Bronchial epithelial cell (primary cell): Measurements from ENCODE around the gene STRIP2. TPM values are rescaled to one million over a fixed set of nuclear protein-coding genes. Genes with fewer than 3 reads are reported as not detected.
A peak's percentile ranks its signal among the peaks of the same experiment; 100 is the strongest.

Source experiments
- DNase-seq: peaks from one replicate; pipeline ENCODE4 v3.0.0-alpha.2; 2010; ENCODE audit warnings: low read depth
- FAIRE-seq: peaks from 2 replicates; lab custom pipeline; 2011; peaks lifted over from hg19 to GRCh38; lab: Jason Lieb, UNC
- H3K27me3 ChIP-seq: 2 replicates; pipeline ENCODE4 v1.5.1; 2011; ENCODE audit warnings: low read length; ENCODE audit not compliant: control insufficient read depth, insufficient read depth
- H3K36me3 ChIP-seq: 2 replicates; pipeline ENCODE4 v1.5.1; 2011; ENCODE audit warnings: low read length; ENCODE audit not compliant: control insufficient read depth, insufficient read depth
- H3K4me3 ChIP-seq: 2 replicates; pipeline ENCODE4 v1.5.1; 2011; ENCODE audit warnings: mild to moderate bottlenecking, low read depth, low read length, control low read depth
- CTCF ChIP-seq: IDR thresholded peaks from 2 replicates; pipeline ENCODE4 v1.5.1; 2011; ENCODE audit warnings: mild to moderate bottlenecking, moderate library complexity, low read length, control low read depth, inconsistent platforms; ENCODE audit not compliant: insufficient read depth, severe bottlenecking
- total RNA-seq: library from RNA; depleted of rRNA; stranded (reverse); fragments of >200 nt; gene quantifications from 2 replicates; pipeline ENCODE4 v1.2.1, GENCODE V29; 2014

The STRIP2 gene
- total RNA-seq, 1 donor from 2014 or later = 6.8 TPM

DNA sequence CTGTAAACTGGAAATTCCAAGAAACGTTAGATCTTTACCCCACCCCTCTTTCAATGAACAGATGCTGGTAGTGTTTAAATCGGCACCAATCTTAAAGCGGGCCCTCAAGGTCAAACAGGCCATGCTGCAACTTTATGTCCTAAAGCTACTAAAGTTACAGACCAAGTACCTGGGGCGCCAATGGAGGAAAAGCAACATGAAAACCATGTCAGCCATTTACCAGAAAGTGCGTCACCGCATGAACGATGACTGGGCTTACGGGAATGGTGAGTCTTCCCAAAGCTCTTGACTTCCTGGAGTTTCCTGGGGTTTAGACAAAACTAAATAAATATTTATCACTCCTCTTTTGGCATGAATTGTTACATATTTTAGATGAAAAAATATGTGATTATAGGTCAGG, 48.5 kb downstream of the STRIP2 start:
- Histone ChIP-seq H3K36me3 (peaks cover 3% of the 10 kb centered on the region), H3K27me3 (no peaks in the 10 kb centered on the region), H3K4me3 (no peak overlapping the region)
- FAIRE-seq (no peak), DNase-seq (no peak)
- TF ChIP-seq CTCF = no peak

DNA sequence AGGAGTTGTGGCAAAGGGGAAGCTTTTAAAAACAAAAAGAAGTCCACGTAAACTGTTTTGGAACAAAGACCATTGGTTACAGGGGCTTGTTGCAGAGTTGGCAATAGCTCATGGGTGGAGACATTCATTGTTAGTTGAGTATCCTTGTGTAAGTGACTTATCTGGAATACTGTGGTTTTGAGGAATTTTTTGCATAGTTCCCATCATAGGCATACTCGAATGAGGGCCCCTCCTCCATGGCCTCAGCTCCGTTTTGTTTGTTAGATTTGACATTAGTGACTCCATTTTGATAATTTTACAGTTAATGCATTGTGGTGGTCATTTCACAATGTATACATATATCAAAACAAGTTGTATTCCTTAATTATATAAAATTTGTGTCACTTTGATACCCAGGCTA, 55.3 kb downstream of the STRIP2 start:
- TF ChIP-seq CTCF = no peak
- H3K4me3 ChIP-seq = no peak overlapping the region
- H3K36me3 ChIP-seq = peaks cover 3% of the 10 kb centered on the region
- DNase-seq = no peak
- no peak for FAIRE-seq
- H3K27me3 ChIP-seq = no peaks in the 10 kb centered on the region

GRCh38 chr7:129492391-129492790, 58.2 kb downstream of the STRIP2 start:
- no peaks in the 10 kb centered on the region for H3K36me3 ChIP-seq
- no peak overlapping the region for H3K4me3 ChIP-seq
- H3K27me3 ChIP-seq = no peaks in the 10 kb centered on the region
- no peak for TF ChIP-seq CTCF
- DNase-seq (no peak), FAIRE-seq (no peak)

DNA sequence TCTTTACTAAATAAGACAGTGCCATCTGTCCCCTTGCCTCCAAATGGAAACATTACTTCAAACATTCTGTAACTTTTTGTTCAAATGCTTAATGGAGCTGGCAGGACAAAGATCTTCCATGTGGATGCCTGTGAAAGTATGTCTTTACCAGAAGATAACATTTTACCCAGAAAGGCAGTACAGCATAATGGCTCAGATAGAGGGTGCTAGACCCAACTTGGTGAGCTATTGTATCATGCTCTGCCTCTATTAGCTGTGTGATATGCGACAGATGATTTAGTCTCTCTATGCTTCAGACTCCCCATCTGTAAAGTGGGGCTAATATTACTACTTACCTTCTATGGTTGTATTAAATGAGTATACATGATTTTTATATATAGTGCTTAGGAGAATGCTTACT, 59.3 kb downstream of the STRIP2 start:
- Histone ChIP-seq H3K36me3 (no peaks in the 10 kb centered on the region), H3K4me3 (no peak overlapping the region), H3K27me3 (no peaks in the 10 kb centered on the region)
- peak; percentile 30 for DNase-seq
- TF ChIP-seq CTCF = no peak
- no peak for FAIRE-seq

DNA sequence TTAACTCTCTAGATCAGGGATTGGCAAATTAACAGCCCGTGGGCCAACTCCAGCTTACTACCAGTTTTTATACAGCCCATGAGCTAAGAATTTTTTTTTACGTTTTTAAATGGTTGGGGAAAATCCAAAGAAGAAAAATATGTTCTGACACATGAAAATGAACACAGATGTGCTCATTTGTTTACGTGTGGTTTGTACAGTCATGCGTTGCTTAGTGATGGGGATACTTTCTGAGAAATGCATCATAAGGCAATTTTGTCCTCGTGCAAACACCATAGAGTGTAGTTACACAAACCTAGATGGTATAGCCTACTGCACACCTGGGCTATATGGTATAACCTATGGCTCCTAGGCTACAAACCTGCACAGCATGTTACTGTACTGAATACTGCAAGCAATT, 59.8 kb downstream of the STRIP2 start:
- FAIRE-seq (no peak), DNase-seq (peak; percentile 96)
- no peak for TF ChIP-seq CTCF
- no peaks in the 10 kb centered on the region for H3K27me3 ChIP-seq
- no peak overlapping the region for H3K4me3 ChIP-seq
- no peaks in the 10 kb centered on the region for H3K36me3 ChIP-seq

- Histone ChIP-seq H3K27me3 (no peaks in the 10 kb centered on the region), H3K36me3 (no peaks in the 10 kb centered on the region), H3K4me3 (no peak overlapping the region)
- no peak for DNase-seq
- FAIRE-seq = no peak
- no peak for TF ChIP-seq CTCF
These were observed 61.8 kb downstream of the STRIP2 start for GRCh38 chr7:129495987-129496386.
